NCI-H187 treated with DMSO at 0.1 percent for 48 hours (cell line): Measurements from ENCODE around the gene PDE4DIP.
"Not testable (repeated sequence)": the region's sequence is repeated elsewhere in the genome, so short reads cannot be mapped to it uniquely, and the experiment has no call there.

Experiments used
- DNase-seq: peaks from one replicate; lab custom pipeline; 2025; lab: John Stamatoyannopoulos, UW

Gene PDE4DIP

GRCh38 chr1:148844220-148844619 is at the start of gene PDE4DIP:
Gene PDE4DIP, plus strand, starts transcription at chr1:148844428. Its CDS starts 347 bp downstream, at chr1:148844775.
- not testable (repeated sequence) for DNase-seq

GRCh38 chr1:148808268-148808928 is 35.8 kb upstream of the PDE4DIP start:
- DNase-seq: not testable (repeated sequence)

GRCh38 chr1:148808929-148809283 is 35.3 kb upstream of the PDE4DIP start:
- DNase-seq: not testable (repeated sequence)

- not testable (repeated sequence) for DNase-seq
Observed at GRCh38 chr1:148822180-148822579, 22.0 kb upstream of the PDE4DIP start.

GRCh38 chr1:148823822-148824221 is 20.4 kb upstream of the PDE4DIP start:
- not testable (repeated sequence) for DNase-seq

- not testable (repeated sequence) for DNase-seq
Observed at GRCh38 chr1:148825029-148825428, 19.2 kb upstream of the PDE4DIP start.

GRCh38 chr1:148828531-148828930 is 15.7 kb upstream of the PDE4DIP start:
- DNase-seq: not testable (repeated sequence)

GRCh38 chr1:148828962-148829361 is 15.3 kb upstream of the PDE4DIP start:
- DNase-seq: not testable (repeated sequence)

- not testable (repeated sequence) for DNase-seq
Observed at GRCh38 chr1:148829365-148829764, 14.9 kb upstream of the PDE4DIP start.

- DNase-seq: not testable (repeated sequence)
Observed at GRCh38 chr1:148841262-148841661, 3.0 kb upstream of the PDE4DIP start.

- not testable (repeated sequence) for DNase-seq
Observed at GRCh38 chr1:148844651-148845050, 423 bp downstream of the PDE4DIP start.

GRCh38 chr1:148845068-148845467 is 840 bp downstream of the PDE4DIP start:
- DNase-seq: not testable (repeated sequence)

GRCh38 chr1:148850347-148850746 is 6.1 kb downstream of the PDE4DIP start:
- not testable (repeated sequence) for DNase-seq

- DNase-seq: not testable (repeated sequence)
Observed at GRCh38 chr1:148850840-148851239, 6.6 kb downstream of the PDE4DIP start.

GRCh38 chr1:148851684-148852083 is 7.5 kb downstream of the PDE4DIP start:
- DNase-seq: not testable (repeated sequence)

- not testable (repeated sequence) for DNase-seq
Observed at GRCh38 chr1:148853363-148853762, 9.1 kb downstream of the PDE4DIP start.

- DNase-seq: not testable (repeated sequence)
Observed at GRCh38 chr1:148854063-148854462, 9.8 kb downstream of the PDE4DIP start.

- DNase-seq: not testable (repeated sequence)
Observed at GRCh38 chr1:148855367-148855766, 11.1 kb downstream of the PDE4DIP start.

- DNase-seq: not testable (repeated sequence)
Observed at GRCh38 chr1:148860049-148860448, 15.8 kb downstream of the PDE4DIP start.

GRCh38 chr1:148860579-148861259 is 16.5 kb downstream of the PDE4DIP start:
- DNase-seq: not testable (repeated sequence)

GRCh38 chr1:148862590-148862989 is 18.4 kb downstream of the PDE4DIP start:
- DNase-seq: not testable (repeated sequence)

GRCh38 chr1:148868924-148869633 is 24.9 kb downstream of the PDE4DIP start:
- DNase-seq: not testable (repeated sequence)

- DNase-seq: not testable (repeated sequence)
Observed at GRCh38 chr1:148869634-148869961, 25.4 kb downstream of the PDE4DIP start.
